Upper lobe of left lung (tissue), 4 donors: ENCODE results near the gene RAB3GAP2.

Source experiments
- EP300 ChIP-seq, 4 donors: sonication (generic); formaldehyde crosslinking; IDR thresholded peaks; one replicate each; pipeline ENCODE4 v1.5.1; 2017; ENCODE audit warnings: antibody characterized with exemption in 4 of 4, control low read depth in 2 of 4
- POLR2A ChIP-seq, 4 donors: fragments of 450-650 bp; IDR thresholded peaks; one replicate each; pipeline ENCODE4 v1.5.1; 2016 to 2017; ENCODE audit warnings: antibody characterized with exemption in 4 of 4, mild to moderate bottlenecking in 2 of 4
- POLR2AphosphoS5 ChIP-seq, 2 donors: sonication (generic); formaldehyde crosslinking; IDR thresholded peaks; one replicate each; pipeline ENCODE4 v1.5.1; 2017; ENCODE audit warnings: antibody characterized with exemption in 2 of 2
- TF ChIP-seq, protein P1 (sequence below), 6 experiments: fragments of 450-650 bp in 4 of 6; fragments of 200-600 bp in 2 of 6; sonication (generic) in 2 of 6; IDR thresholded peaks; one replicate each; pipeline ENCODE4 v1.5.1; 2016 to 2019; ENCODE audit warnings: antibody characterized with exemption in 6 of 6

DNA sequence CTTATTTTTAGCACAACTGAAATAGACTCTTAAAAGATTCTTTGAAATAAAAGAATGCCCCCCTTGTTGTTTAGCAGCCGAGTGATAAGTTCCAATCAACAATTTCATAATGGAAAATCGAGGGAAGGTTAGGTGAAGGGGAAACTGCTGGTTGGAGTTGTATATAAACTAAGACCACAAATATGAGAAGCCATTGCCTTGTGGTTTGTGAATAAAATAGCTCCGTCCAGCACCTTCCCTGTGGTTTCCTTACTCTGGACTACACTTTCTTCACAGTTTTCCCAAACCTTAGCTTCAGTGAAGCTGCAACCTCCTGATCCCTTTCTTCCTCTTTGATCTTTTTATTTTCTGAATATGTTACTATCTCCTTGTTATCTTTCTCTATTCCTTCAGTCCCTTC lies 6.7 kb upstream of the RAB3GAP2 start:
- no peak for TF ChIP-seq POLR2A (IDR thresholded peaks at IDR 0.05)
- TF ChIP-seq, protein P1, sequence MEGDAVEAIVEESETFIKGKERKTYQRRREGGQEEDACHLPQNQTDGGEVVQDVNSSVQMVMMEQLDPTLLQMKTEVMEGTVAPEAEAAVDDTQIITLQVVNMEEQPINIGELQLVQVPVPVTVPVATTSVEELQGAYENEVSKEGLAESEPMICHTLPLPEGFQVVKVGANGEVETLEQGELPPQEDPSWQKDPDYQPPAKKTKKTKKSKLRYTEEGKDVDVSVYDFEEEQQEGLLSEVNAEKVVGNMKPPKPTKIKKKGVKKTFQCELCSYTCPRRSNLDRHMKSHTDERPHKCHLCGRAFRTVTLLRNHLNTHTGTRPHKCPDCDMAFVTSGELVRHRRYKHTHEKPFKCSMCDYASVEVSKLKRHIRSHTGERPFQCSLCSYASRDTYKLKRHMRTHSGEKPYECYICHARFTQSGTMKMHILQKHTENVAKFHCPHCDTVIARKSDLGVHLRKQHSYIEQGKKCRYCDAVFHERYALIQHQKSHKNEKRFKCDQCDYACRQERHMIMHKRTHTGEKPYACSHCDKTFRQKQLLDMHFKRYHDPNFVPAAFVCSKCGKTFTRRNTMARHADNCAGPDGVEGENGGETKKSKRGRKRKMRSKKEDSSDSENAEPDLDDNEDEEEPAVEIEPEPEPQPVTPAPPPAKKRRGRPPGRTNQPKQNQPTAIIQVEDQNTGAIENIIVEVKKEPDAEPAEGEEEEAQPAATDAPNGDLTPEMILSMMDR (IDR thresholded peaks at IDR 0.05), result no peak
- no peak for TF ChIP-seq EP300 (IDR thresholded peaks at IDR 0.05)
- TF ChIP-seq POLR2AphosphoS5 (IDR thresholded peaks at IDR 0.05), result no peak
